ENCODE measurements around the gene CDKN2B-AS1. TPM values are rescaled to one million over a fixed set of nuclear protein-coding genes. Genes with fewer than 3 reads are reported as not detected.

The CDKN2B-AS1 gene
- total and polyA plus RNA-seq, 2 donors (not counting 1 experiment from before 2014, with no cell fraction given): 1.3 to 2.5 TPM

DNA sequence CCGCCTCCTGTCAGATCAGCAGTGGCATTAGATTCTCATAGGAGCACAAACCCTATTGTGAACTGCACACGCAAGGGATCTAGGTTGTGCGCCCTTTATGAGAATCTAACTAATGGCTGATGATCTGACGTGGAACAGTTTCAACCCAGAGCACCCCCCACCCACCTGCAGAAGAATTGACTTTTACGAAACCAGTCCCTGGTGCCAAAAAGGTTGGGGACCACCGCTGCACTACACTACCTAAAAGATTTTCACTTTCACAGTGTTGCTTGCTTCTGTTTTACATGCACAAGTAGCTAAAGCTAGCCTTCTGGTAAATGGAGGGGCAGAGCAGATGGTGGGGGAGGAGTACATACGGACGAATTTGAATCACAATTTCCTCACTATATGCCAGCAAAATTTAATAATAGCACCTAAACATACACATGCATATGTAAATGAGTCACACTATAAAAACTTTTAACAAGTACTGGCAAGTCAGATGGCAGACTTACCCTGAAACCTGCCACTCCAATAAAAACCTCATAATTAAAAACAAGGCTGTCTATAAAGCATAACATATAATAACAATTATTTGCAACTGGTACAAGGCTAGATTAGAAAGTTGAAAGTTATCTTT lies 38.5 kb downstream of the CDKN2B-AS1 start:
- TF ChIP-seq, protein P1, sequence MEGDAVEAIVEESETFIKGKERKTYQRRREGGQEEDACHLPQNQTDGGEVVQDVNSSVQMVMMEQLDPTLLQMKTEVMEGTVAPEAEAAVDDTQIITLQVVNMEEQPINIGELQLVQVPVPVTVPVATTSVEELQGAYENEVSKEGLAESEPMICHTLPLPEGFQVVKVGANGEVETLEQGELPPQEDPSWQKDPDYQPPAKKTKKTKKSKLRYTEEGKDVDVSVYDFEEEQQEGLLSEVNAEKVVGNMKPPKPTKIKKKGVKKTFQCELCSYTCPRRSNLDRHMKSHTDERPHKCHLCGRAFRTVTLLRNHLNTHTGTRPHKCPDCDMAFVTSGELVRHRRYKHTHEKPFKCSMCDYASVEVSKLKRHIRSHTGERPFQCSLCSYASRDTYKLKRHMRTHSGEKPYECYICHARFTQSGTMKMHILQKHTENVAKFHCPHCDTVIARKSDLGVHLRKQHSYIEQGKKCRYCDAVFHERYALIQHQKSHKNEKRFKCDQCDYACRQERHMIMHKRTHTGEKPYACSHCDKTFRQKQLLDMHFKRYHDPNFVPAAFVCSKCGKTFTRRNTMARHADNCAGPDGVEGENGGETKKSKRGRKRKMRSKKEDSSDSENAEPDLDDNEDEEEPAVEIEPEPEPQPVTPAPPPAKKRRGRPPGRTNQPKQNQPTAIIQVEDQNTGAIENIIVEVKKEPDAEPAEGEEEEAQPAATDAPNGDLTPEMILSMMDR (IDR thresholded peaks at IDR 0.05): no peak
- no peak for TF ChIP-seq EZH2 (IDR thresholded peaks at IDR 0.05; ENCODE audit: borderline replicate concordance, insufficient read depth, low read depth, low read length, poor library complexity, severe bottlenecking)
- H3K4me2 ChIP-seq (replicated peaks; ENCODE audit: low read depth, low read length, poor library complexity, severe bottlenecking): no peak overlapping the region
- H3K36me3 ChIP-seq (replicated peaks in 1 of 2; ENCODE audit: control extremely low read depth in 1 of 2, control insufficient read depth in 1 of 2, extremely low read depth in 1 of 2, insufficient read depth in 2 of 2, low read length in 1 of 2): no peaks in the 10 kb centered on the region
- no peak for ATAC-seq (ENCODE audit: low read depth)
- Mint-ChIP-seq H3K27ac (no peak overlapping the region), H3K9me3 (ENCODE audit: insufficient read depth) (no peaks in the 10 kb centered on the region), H3K27me3 (no peaks in the 10 kb centered on the region), H3K4me1 (peaks cover 8% of the 10 kb centered on the region), H3K4me3 (no peak overlapping the region)
- ChIA-PET POLR2A (no interaction called here), CTCF (interaction anchor here (0.7 to 4.0 kb wide), 3 partner anchors 24 to 220 kb away, joined by 3 to 18 read pairs (median 8); partner anchors contain the start of gene CDKN2B)
- peaks cover 3 to 6% of the 10 kb centered on the region in 2 donors for H3K4me1 ChIP-seq (ENCODE audit: control insufficient read depth in 2 of 2, insufficient read depth in 2 of 2, low read length in 2 of 2)
- H3K9ac ChIP-seq (ENCODE audit: low read length): no peak overlapping the region
- no peak overlapping the region for H2AFZ ChIP-seq (ENCODE audit: insufficient read depth, low read depth, low read length, poor library complexity, severe bottlenecking)
- intact Hi-C loops (cut with micrococcal nuclease): no loop called here
- H3K9me3 ChIP-seq (ENCODE audit: control extremely low read depth in 1 of 3, control insufficient read depth in 2 of 3, insufficient read depth in 1 of 3, low read length in 2 of 3): no peaks in the 10 kb centered on the region
- H3K27me3 ChIP-seq (replicated peaks in 1 of 4; ENCODE audit: control extremely low read depth in 1 of 4, control insufficient read depth in 3 of 4, insufficient read depth in 4 of 4, low read length in 3 of 4): no peaks in the 10 kb centered on the region
- DNase-seq: no peak
- no peaks in the 10 kb centered on the region for H3K79me2 ChIP-seq (ENCODE audit: control insufficient read depth, insufficient read depth, low read length)
- no peaks in the 10 kb centered on the region for H4K20me1 ChIP-seq (ENCODE audit: control insufficient read depth, insufficient read depth, low read length, poor library complexity, severe bottlenecking)
- H3K27ac ChIP-seq (ENCODE audit: low read length in 2 of 2): no peak overlapping the region
- H3K4me3 ChIP-seq (ENCODE audit: control extremely low read depth in 1 of 5, extremely low read depth in 1 of 5, insufficient read depth in 1 of 5, low read depth in 2 of 5, low read length in 4 of 5): no peak overlapping the region
- 91% methylated on average over 4 of the region's 8 CpGs for WGBS (ENCODE audit: insufficient coverage)

DNA sequence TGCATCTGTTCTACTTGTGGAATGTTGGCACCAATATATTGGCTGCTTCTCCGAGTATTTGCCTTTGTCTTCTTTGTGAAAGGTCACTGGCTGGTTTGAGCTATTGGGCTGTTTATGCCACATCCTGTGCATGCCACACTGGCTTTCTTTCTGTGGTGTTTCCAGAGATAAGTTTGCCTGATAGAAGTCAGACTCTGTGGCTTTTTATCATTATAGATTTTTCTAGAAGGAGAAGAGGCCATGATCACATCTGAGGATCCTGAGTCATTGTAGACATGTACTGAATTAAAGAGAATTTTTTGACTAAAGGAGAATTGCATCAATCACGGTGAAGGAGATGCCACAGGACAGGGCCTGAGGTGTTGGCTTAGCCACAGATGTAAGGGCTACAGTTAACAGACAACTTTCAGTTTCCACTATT lies 41.0 kb downstream of the CDKN2B-AS1 start:
- POLR2A ChIA-PET: no interaction called here
- intact Hi-C loops (cut with micrococcal nuclease): loop anchor here (5.0 kb wide), 1 partner anchor 328 kb away; no protein-coding TSS in a partner anchor

More for the DNA sequence above, 41.0 kb downstream of the CDKN2B-AS1 start:
- H3K27ac ChIP-seq (ENCODE audit: low read length in 2 of 2): no peak overlapping the region
- Mint-ChIP-seq H3K27me3 (no peaks in the 10 kb centered on the region), H3K4me1 (no peaks in the 10 kb centered on the region), H3K27ac (no peak overlapping the region), H3K4me3 (no peak overlapping the region), H3K9me3 (ENCODE audit: insufficient read depth) (no peaks in the 10 kb centered on the region)
- no peaks in the 10 kb centered on the region for H3K9me3 ChIP-seq (ENCODE audit: control extremely low read depth in 1 of 3, control insufficient read depth in 2 of 3, insufficient read depth in 1 of 3, low read length in 2 of 3)
- 100% methylated on average over 1 of the region's 2 CpGs for WGBS (ENCODE audit: insufficient coverage)
- no peak for DNase-seq
- H3K36me3 ChIP-seq (replicated peaks in 1 of 2; ENCODE audit: control extremely low read depth in 1 of 2, control insufficient read depth in 1 of 2, extremely low read depth in 1 of 2, insufficient read depth in 2 of 2, low read length in 1 of 2): no peaks in the 10 kb centered on the region
- no peak overlapping the region for H2AFZ ChIP-seq (ENCODE audit: insufficient read depth, low read depth, low read length, poor library complexity, severe bottlenecking)
- no peaks in the 10 kb centered on the region for H3K4me1 ChIP-seq (ENCODE audit: control insufficient read depth in 2 of 2, insufficient read depth in 2 of 2, low read length in 2 of 2)
- no peak overlapping the region for H3K4me2 ChIP-seq (replicated peaks; ENCODE audit: low read depth, low read length, poor library complexity, severe bottlenecking)
- no peak overlapping the region for H3K9ac ChIP-seq (ENCODE audit: low read length)
- no peaks in the 10 kb centered on the region for H3K27me3 ChIP-seq (replicated peaks in 1 of 4; ENCODE audit: control extremely low read depth in 1 of 4, control insufficient read depth in 3 of 4, insufficient read depth in 4 of 4, low read length in 3 of 4)
- H3K79me2 ChIP-seq (ENCODE audit: control insufficient read depth, insufficient read depth, low read length): no peaks in the 10 kb centered on the region
- TF ChIP-seq, protein P1 (IDR thresholded peaks at IDR 0.05): no peak
- TF ChIP-seq EZH2 (IDR thresholded peaks at IDR 0.05; ENCODE audit: borderline replicate concordance, insufficient read depth, low read depth, low read length, poor library complexity, severe bottlenecking): no peak
- CTCF ChIA-PET: interaction anchor here (0.6 to 9.5 kb wide), 5 partner anchors 9 to 1442 kb away, joined by 3 to 217 read pairs (median 4); partner anchors contain the start of gene CDKN2B
- no peak overlapping the region for H3K4me3 ChIP-seq (ENCODE audit: control extremely low read depth in 1 of 5, extremely low read depth in 1 of 5, insufficient read depth in 1 of 5, low read depth in 2 of 5, low read length in 4 of 5)
- no peak for ATAC-seq (ENCODE audit: low read depth)
- H4K20me1 ChIP-seq (ENCODE audit: control insufficient read depth, insufficient read depth, low read length, poor library complexity, severe bottlenecking): no peaks in the 10 kb centered on the region
